ENCODE measurements around the gene GOLGA6L7. TPM values are rescaled to one million over a fixed set of nuclear protein-coding genes. Genes with fewer than 3 reads are reported as not detected.
"Not testable (repeated sequence)": the region's sequence is repeated elsewhere in the genome, so short reads cannot be mapped to it uniquely, and the experiment has no call there.

Gene GOLGA6L7
- total RNA-seq, 5 donors from 2014 or later (not counting 1 experiment from before 2014, with no cell fraction given), result not detected

- H3K4me1 ChIP-seq (ENCODE audit: control insufficient read depth in 1 of 2, extremely low read depth in 1 of 2, insufficient read depth in 2 of 2, low read length in 2 of 2); H3K36me3 Mint-ChIP-seq; H3K9me3 Mint-ChIP-seq; H3K27ac ChIP-seq (ENCODE audit: low read length); H3K4me3 ChIP-seq (ENCODE audit: control insufficient read depth in 1 of 2, extremely low read depth in 1 of 2, low read length in 1 of 2); H3K27ac Mint-ChIP-seq; H3K9me3 ChIP-seq; DNase-seq; H3K27me3 Mint-ChIP-seq; H3K27me3 ChIP-seq (replicated peaks in 1 of 2; ENCODE audit: control insufficient read depth in 2 of 2, extremely low read depth in 1 of 2, insufficient read depth in 2 of 2, low read length in 1 of 2); ATAC-seq (replicated peaks in 1 of 4); H3K4me3 Mint-ChIP-seq; H3K36me3 ChIP-seq (ENCODE audit: control insufficient read depth in 2 of 2, extremely low read depth in 1 of 2, insufficient read depth in 1 of 2, low read length in 1 of 2); POLR2A ChIA-PET; CTCF ChIA-PET: not testable (repeated sequence)
- H3K4me1 Mint-ChIP-seq, result peaks cover 5 to 14% (median 7%) of the 10 kb centered on the region in 3 donors
- 100% methylated on average over 2 of the region's 31 CpGs for WGBS (ENCODE audit: insufficient coverage)
Measured at GRCh38 chr15:28849766-28850165, 1.3 kb upstream of the GOLGA6L7 start.

- peaks cover 5 to 14% (median 7%) of the 10 kb centered on the region in 3 donors for H3K4me1 Mint-ChIP-seq
- CTCF ChIA-PET; DNase-seq; H3K27ac Mint-ChIP-seq; H3K27ac ChIP-seq (ENCODE audit: low read length); H3K9me3 Mint-ChIP-seq; H3K9me3 ChIP-seq; H3K36me3 Mint-ChIP-seq; H3K27me3 Mint-ChIP-seq; ATAC-seq (replicated peaks in 1 of 4); H3K36me3 ChIP-seq (ENCODE audit: control insufficient read depth in 2 of 2, extremely low read depth in 1 of 2, insufficient read depth in 1 of 2, low read length in 1 of 2); POLR2A ChIA-PET; H3K4me3 Mint-ChIP-seq; H3K4me3 ChIP-seq (ENCODE audit: control insufficient read depth in 1 of 2, extremely low read depth in 1 of 2, low read length in 1 of 2); H3K4me1 ChIP-seq (ENCODE audit: control insufficient read depth in 1 of 2, extremely low read depth in 1 of 2, insufficient read depth in 2 of 2, low read length in 2 of 2); H3K27me3 ChIP-seq (replicated peaks in 1 of 2; ENCODE audit: control insufficient read depth in 2 of 2, extremely low read depth in 1 of 2, insufficient read depth in 2 of 2, low read length in 1 of 2): not testable (repeated sequence)
- 100% methylated on average over 1 of the region's 17 CpGs for WGBS (ENCODE audit: insufficient coverage)
Measured at GRCh38 chr15:28849271-28849670, 827 bp upstream of the GOLGA6L7 start.

DNA sequence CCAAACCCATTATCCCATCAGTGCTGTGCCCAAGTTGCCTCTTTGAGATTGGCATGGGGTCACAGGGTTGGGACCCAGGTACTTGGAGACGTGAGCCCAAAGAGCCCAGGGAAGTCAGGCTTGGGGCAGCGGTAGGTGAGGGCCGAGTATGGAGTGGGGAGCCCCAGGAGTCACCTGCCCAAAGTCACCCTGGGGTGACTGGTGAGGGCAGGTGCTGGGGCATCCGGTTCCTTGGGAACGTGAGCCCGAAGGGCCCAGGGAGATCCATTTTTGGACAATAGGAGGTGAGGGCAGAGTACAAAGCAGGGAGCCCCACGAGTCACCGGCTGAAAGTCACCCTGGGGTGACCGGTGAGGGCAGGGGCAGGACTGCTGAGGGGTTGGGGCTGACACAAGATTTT is 485 bp downstream of the GOLGA6L7 start:
- H3K36me3 ChIP-seq (ENCODE audit: control insufficient read depth in 2 of 2, extremely low read depth in 1 of 2, insufficient read depth in 1 of 2, low read length in 1 of 2); H3K27ac Mint-ChIP-seq; H3K36me3 Mint-ChIP-seq; POLR2A ChIA-PET; H3K27me3 Mint-ChIP-seq; H3K27ac ChIP-seq (ENCODE audit: low read length); H3K4me1 ChIP-seq (ENCODE audit: control insufficient read depth in 1 of 2, extremely low read depth in 1 of 2, insufficient read depth in 2 of 2, low read length in 2 of 2); ATAC-seq (replicated peaks in 1 of 4); H3K4me3 ChIP-seq (ENCODE audit: control insufficient read depth in 1 of 2, extremely low read depth in 1 of 2, low read length in 1 of 2); H3K4me3 Mint-ChIP-seq; H3K9me3 Mint-ChIP-seq; CTCF ChIA-PET; H3K27me3 ChIP-seq (replicated peaks in 1 of 2; ENCODE audit: control insufficient read depth in 2 of 2, extremely low read depth in 1 of 2, insufficient read depth in 2 of 2, low read length in 1 of 2); DNase-seq; H3K9me3 ChIP-seq: not testable (repeated sequence)
- WGBS (ENCODE audit: insufficient coverage), result 100% methylated on average over 3 of the region's 9 CpGs
- H3K4me1 Mint-ChIP-seq, result peaks cover 5 to 14% (median 7%) of the 10 kb centered on the region in 3 donors

GRCh38 chr15:28847247-28847646 is 1.2 kb downstream of the GOLGA6L7 start:
- H3K9me3 Mint-ChIP-seq; H3K36me3 Mint-ChIP-seq; POLR2A ChIA-PET; H3K9me3 ChIP-seq; H3K4me1 ChIP-seq (ENCODE audit: control insufficient read depth in 1 of 2, extremely low read depth in 1 of 2, insufficient read depth in 2 of 2, low read length in 2 of 2); H3K27me3 ChIP-seq (replicated peaks in 1 of 2; ENCODE audit: control insufficient read depth in 2 of 2, extremely low read depth in 1 of 2, insufficient read depth in 2 of 2, low read length in 1 of 2); CTCF ChIA-PET; DNase-seq; H3K27ac Mint-ChIP-seq; H3K4me3 ChIP-seq (ENCODE audit: control insufficient read depth in 1 of 2, extremely low read depth in 1 of 2, low read length in 1 of 2); H3K27ac ChIP-seq (ENCODE audit: low read length); H3K36me3 ChIP-seq (ENCODE audit: control insufficient read depth in 2 of 2, extremely low read depth in 1 of 2, insufficient read depth in 1 of 2, low read length in 1 of 2); H3K4me3 Mint-ChIP-seq; H3K27me3 Mint-ChIP-seq: not testable (repeated sequence)
- peaks cover 5 to 14% (median 7%) of the 10 kb centered on the region in 3 donors for H3K4me1 Mint-ChIP-seq
- peak; percentile 58 to 82 (median 72) for ATAC-seq (replicated peaks in 1 of 4)
- WGBS (ENCODE audit: insufficient coverage), result no CpG with 5 or more reads among the region's 5 CpGs

DNA sequence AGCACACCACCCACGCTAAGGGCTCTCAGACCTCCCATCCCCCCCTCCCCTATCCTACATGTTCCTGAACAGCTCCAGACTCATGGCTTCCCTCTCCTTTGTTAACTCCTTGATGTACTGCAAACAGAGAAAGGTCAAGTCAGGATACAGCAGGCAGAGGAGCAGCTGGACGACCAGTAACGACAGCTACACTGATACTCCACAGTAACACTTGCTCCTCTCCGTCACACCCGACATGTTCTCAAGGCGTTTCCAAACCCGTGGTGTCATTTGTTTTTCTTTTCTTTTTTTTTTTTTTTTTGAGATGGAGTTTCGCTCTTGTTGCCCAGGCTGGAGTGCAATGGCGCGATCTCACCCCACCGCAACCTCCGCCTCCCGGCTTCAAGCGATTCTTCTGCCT is 4.3 kb downstream of the GOLGA6L7 start:
- H3K36me3 ChIP-seq (ENCODE audit: control insufficient read depth in 2 of 2, extremely low read depth in 1 of 2, insufficient read depth in 1 of 2, low read length in 1 of 2); H3K27me3 Mint-ChIP-seq; H3K4me3 Mint-ChIP-seq; CTCF ChIA-PET; ATAC-seq (replicated peaks in 1 of 4); H3K4me1 ChIP-seq (ENCODE audit: control insufficient read depth in 1 of 2, extremely low read depth in 1 of 2, insufficient read depth in 2 of 2, low read length in 2 of 2); H3K4me3 ChIP-seq (ENCODE audit: control insufficient read depth in 1 of 2, extremely low read depth in 1 of 2, low read length in 1 of 2); H3K27ac Mint-ChIP-seq; H3K36me3 Mint-ChIP-seq; H3K27me3 ChIP-seq (replicated peaks in 1 of 2; ENCODE audit: control insufficient read depth in 2 of 2, extremely low read depth in 1 of 2, insufficient read depth in 2 of 2, low read length in 1 of 2); H3K9me3 Mint-ChIP-seq; H3K27ac ChIP-seq (ENCODE audit: low read length); POLR2A ChIA-PET; DNase-seq; H3K9me3 ChIP-seq: not testable (repeated sequence)
- WGBS (ENCODE audit: insufficient coverage), result 100% methylated on average over 1 of the region's 14 CpGs
- H3K4me1 Mint-ChIP-seq, result peaks cover 5 to 14% (median 7%) of the 10 kb centered on the region in 3 donors

DNA sequence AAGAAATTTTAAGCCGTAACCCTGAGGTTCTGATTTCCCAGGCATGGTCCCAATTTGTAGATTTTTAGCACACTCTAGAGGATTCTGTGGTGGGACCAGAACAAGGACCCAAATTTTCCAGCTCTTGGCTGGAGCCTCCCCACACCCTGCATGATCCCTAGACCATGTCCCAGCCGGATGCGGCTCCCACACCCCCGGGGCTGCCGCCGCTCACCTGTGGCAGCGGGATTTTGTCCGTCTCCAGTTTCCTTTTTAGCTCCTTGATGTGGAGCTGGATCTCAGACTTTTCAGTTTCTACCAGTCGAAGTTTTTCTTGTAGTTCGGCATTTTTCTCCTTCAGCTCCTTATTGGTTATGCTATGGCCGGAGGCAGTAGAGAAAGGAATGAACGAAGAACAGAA is 4.9 kb downstream of the GOLGA6L7 start:
- H3K4me3 Mint-ChIP-seq; H3K27ac ChIP-seq (ENCODE audit: low read length); H3K4me1 ChIP-seq (ENCODE audit: control insufficient read depth in 1 of 2, extremely low read depth in 1 of 2, insufficient read depth in 2 of 2, low read length in 2 of 2); H3K27ac Mint-ChIP-seq; H3K36me3 ChIP-seq (ENCODE audit: control insufficient read depth in 2 of 2, extremely low read depth in 1 of 2, insufficient read depth in 1 of 2, low read length in 1 of 2); POLR2A ChIA-PET; H3K27me3 ChIP-seq (replicated peaks in 1 of 2; ENCODE audit: control insufficient read depth in 2 of 2, extremely low read depth in 1 of 2, insufficient read depth in 2 of 2, low read length in 1 of 2); ATAC-seq (replicated peaks in 1 of 4); H3K27me3 Mint-ChIP-seq; H3K4me3 ChIP-seq (ENCODE audit: control insufficient read depth in 1 of 2, extremely low read depth in 1 of 2, low read length in 1 of 2); H3K36me3 Mint-ChIP-seq; DNase-seq; H3K9me3 Mint-ChIP-seq; H3K9me3 ChIP-seq: not testable (repeated sequence)
- CTCF ChIA-PET, result interaction anchor here in 1 of 2 donors (0.6 kb wide), 1 partner anchor 113 kb away, joined by 3 read pairs; no protein-coding TSS in a partner anchor
- 94% methylated on average over 3 of the region's 12 CpGs for WGBS (ENCODE audit: insufficient coverage)
- H3K4me1 Mint-ChIP-seq, result peaks cover 5 to 14% (median 7%) of the 10 kb centered on the region in 3 donors

DNA sequence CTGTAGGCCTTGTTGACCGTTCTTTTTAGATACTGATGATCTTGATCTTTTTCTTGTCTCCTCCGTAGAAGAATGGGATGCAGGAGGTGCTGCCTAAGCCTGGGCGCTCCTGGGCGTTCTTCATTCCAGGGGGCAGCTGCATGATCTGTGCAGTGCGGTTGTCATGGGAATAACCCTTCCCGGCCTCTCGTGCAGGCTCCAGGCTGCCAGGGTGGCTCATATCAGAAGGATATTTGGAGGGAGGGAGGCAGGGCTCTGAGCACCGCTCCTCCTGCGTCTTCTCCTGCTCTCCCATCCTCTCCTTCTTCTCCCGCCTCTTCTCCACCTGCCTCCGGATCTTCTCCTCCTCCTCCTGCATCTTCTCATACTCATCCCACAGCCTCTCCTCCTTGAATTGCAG is 6.2 kb downstream of the GOLGA6L7 start:
- WGBS (ENCODE audit: insufficient coverage), result 92% methylated on average over 7 of the region's 11 CpGs
- H3K36me3 Mint-ChIP-seq; H3K4me3 ChIP-seq (ENCODE audit: control insufficient read depth in 1 of 2, extremely low read depth in 1 of 2, low read length in 1 of 2); H3K9me3 Mint-ChIP-seq; H3K27ac ChIP-seq (ENCODE audit: low read length); H3K27me3 Mint-ChIP-seq; H3K27ac Mint-ChIP-seq; H3K36me3 ChIP-seq (ENCODE audit: control insufficient read depth in 2 of 2, extremely low read depth in 1 of 2, insufficient read depth in 1 of 2, low read length in 1 of 2); DNase-seq; H3K4me1 ChIP-seq (ENCODE audit: control insufficient read depth in 1 of 2, extremely low read depth in 1 of 2, insufficient read depth in 2 of 2, low read length in 2 of 2); ATAC-seq (replicated peaks in 1 of 4); POLR2A ChIA-PET; H3K27me3 ChIP-seq (replicated peaks in 1 of 2; ENCODE audit: control insufficient read depth in 2 of 2, extremely low read depth in 1 of 2, insufficient read depth in 2 of 2, low read length in 1 of 2); H3K4me3 Mint-ChIP-seq; H3K9me3 ChIP-seq; H3K4me1 Mint-ChIP-seq: not testable (repeated sequence)
- CTCF ChIA-PET, result interaction anchor here in 1 of 2 donors (0.7 kb wide), 1 partner anchor 60 kb away, joined by 3 read pairs; no protein-coding TSS in a partner anchor

Measured in T-cell (primary cell).